ENCODE results near the gene SLC35G6.
A peak's percentile ranks its signal among the peaks of the same experiment; 100 is the strongest.

Gene SLC35G6

DNA sequence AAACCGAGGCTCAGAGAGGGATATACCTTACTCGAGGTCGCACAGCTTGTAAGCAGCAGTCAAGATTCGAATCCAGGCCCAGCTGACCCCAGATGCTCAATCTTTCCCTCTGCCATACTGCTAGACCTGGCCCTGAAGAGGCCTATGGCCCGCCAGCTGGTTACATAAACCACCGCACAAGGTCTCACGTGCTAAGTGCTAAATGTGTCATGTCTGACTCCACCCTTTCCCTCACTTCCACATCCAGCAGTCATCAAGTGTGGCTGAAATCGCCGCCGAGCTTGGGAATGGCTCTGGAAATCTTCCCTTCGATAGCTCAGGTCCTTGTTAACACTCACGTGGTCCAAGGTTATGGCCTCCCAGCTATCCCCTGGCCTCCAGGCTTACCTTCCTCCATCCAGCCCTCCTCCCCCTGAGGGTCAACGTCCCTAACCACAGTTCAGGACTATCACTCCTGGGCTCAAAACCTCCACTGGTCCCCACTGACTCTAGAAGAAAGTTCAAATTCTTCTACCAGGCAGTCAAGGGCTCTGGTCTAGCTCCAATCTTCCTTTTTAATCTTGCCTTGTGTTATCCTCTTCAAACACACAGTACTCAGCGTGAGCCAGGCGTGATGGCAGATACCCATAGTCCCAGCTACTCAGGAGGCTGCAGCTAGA, 5.4 kb upstream of the SLC35G6 start:
- TF ChIP-seq, protein P1, sequence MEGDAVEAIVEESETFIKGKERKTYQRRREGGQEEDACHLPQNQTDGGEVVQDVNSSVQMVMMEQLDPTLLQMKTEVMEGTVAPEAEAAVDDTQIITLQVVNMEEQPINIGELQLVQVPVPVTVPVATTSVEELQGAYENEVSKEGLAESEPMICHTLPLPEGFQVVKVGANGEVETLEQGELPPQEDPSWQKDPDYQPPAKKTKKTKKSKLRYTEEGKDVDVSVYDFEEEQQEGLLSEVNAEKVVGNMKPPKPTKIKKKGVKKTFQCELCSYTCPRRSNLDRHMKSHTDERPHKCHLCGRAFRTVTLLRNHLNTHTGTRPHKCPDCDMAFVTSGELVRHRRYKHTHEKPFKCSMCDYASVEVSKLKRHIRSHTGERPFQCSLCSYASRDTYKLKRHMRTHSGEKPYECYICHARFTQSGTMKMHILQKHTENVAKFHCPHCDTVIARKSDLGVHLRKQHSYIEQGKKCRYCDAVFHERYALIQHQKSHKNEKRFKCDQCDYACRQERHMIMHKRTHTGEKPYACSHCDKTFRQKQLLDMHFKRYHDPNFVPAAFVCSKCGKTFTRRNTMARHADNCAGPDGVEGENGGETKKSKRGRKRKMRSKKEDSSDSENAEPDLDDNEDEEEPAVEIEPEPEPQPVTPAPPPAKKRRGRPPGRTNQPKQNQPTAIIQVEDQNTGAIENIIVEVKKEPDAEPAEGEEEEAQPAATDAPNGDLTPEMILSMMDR (IDR thresholded peaks at IDR 0.05; ENCODE audit: low read depth, low read length, missing control alignments), result no peak
- no peak for DNase-seq (ENCODE audit: extremely low read depth, low read depth)

DNA sequence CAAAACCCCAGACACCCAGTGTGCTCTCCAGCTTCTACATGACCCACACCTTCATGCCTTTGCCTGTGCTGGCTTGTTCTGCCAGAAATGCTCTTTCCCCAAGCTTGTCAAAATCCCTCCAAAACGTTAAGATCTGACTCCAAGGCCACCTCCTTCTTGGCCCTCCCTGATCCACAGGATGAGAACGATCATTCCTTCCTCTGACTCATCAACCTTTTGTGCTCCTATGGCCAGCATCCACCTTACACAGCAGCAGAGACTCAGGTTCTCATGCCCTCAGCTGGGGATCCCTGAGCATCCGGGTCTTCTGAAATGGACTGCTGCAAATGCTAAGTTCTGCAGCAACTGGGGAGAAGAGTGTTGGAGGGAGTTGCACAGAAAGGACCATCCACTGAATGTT, 4.8 kb upstream of the SLC35G6 start:
- TF ChIP-seq, protein P1 (IDR thresholded peaks at IDR 0.05; ENCODE audit: low read depth, low read length, missing control alignments), result no peak
- no peak for DNase-seq (ENCODE audit: extremely low read depth, low read depth)
- no peak overlapping the region for H3K4me3 ChIP-seq (replicated peaks; ENCODE audit: low read depth, low read length)

More for the DNA sequence above, 5.4 kb upstream of the SLC35G6 start:
- H3K4me3 ChIP-seq (replicated peaks; ENCODE audit: low read depth, low read length), result no peak overlapping the region

DNA sequence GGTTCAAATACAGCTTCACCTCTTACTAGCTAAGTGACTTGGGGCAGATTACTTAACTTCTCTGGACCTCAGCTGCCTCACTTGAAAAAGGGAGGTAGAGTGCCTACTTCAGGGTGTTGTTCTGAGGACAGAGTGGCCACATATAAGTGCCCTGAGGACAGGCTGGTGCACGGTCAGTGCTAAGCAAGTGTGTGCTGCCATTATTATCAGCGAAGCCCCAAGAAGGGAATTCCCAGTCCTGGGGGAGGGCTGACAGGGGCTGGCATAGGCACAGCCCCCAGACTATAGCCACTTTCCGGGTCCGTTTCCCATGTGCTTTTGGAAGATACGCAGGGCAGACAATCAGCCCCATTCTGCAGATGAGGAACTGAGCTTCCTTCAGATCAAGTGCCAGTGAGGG, 4.3 kb upstream of the SLC35G6 start:
- H3K4me3 ChIP-seq (replicated peaks; ENCODE audit: low read depth, low read length), result peak overlapping the region; percentile 72
- no peak for DNase-seq (ENCODE audit: extremely low read depth, low read depth)
- TF ChIP-seq, protein P1 (IDR thresholded peaks at IDR 0.05; ENCODE audit: low read depth, low read length, missing control alignments), result no peak

DNA sequence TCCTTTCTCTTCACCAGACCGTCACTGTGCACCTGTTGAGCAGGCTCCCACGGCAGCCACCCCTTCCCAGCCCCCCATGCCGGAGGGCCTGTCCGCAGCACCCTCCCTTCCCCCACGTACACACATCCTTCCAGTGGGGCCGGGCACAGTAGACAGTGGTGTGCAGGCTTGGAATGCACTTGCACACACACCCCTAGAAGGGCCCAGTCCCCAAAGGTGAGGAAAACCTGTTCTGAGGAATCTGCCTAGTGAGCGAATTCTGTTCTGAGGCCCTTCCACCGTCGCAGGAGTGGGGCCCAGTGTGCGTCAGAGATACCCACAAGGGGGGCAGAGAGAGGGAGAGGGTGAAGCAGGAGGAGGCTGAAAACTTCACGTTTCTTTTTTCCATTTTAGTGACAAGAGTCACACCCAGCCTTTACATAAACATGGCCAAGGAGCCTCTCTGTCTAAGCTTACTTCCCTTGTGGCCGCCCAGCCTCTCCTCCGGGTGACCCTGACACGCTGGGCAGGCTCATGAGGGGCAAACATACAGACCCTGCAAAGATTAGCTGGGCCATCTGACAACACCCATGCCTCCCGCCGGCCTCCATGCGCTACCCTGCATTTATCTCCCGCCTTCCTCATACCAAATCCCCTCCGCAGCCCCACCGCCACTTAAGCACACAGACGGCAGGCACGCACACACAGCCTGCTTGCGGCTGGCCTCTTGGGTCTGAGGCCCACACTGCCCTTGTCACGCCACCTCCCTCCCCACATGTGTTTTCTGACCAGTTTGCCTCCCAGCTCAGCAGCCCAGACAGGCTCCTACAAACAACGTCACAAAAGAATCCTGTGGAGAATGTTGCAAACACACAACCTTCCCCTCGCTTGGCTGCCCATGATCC, 3.6 kb upstream of the SLC35G6 start:
- no peak for DNase-seq (ENCODE audit: extremely low read depth, low read depth)
- peak overlapping the region; percentile 72 for H3K4me3 ChIP-seq (replicated peaks; ENCODE audit: low read depth, low read length)
- TF ChIP-seq, protein P1 (IDR thresholded peaks at IDR 0.05; ENCODE audit: low read depth, low read length, missing control alignments), result no peak

DNA sequence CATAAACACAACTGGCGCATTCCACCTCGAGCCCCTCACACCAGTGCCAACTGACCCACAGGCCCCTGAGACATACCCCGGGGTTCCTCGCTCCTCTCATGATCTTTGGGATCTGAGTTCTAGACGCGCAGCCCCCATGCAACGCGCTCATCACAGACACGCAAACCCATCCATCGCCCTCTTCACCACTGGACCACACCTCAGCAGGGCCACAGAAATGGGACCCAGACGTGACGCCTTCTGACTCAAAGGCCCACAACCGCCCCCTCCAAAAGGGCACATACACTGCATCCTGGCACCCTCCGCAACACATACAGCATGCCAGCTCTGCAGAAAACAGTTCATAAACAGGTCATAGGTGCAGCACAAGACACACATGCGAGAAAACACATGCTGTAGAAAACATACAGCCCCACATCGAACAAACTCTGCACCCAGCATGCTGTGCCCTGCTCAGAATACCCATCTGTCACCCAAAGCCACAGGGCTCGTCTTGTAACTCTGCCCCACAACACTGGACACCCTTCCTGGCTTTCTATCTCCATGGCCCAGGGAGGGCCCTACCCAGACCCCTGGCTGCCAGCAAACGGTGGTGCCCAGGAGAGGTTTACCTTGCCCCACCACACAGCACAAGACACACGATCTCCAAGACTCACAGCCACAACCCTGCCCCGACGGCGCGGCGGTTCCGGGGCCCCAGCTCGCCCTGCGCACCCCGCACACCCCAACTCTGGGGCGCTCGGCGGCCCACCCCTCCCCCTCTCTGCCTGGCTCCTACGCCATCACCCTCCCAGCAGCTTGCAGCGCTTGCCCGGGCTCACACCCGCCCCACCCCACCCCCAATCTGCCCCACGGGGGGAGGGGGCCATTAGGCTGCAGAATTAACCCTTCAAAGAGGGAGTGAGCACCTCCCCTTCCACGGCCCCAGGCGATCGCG, 2.7 kb upstream of the SLC35G6 start:
- TF ChIP-seq, protein P1 (IDR thresholded peaks at IDR 0.05; ENCODE audit: low read depth, low read length, missing control alignments), result no peak
- DNase-seq (ENCODE audit: extremely low read depth, low read depth), result no peak

More for the DNA sequence above, 2.7 kb upstream of the SLC35G6 start:
- H3K4me3 ChIP-seq (replicated peaks; ENCODE audit: low read depth, low read length), result peak overlapping the region; percentile 72

Data from HFF-Myc (cell line).